Activated CD8-positive, alpha-beta T cell treated with anti-CD3 and anti-CD28 coated beads, Interleukin-2, amount 10 ng/mL, durations not matched to agents 7 days and 5 days (primary cell): ENCODE measurements around the gene BPTF. TPM values are rescaled to one million over a fixed set of nuclear protein-coding genes. Genes with fewer than 3 reads are reported as not detected.
"Not testable (repeated sequence)": the region's sequence is repeated elsewhere in the genome, so short reads cannot be mapped to it uniquely, and the experiment has no call there.

Experiments used
- ATAC-seq: fragments of 150-1000 bp; cut with Tn5 transposase; one replicate; pipeline ENCODE4 v1.10.0; 2021; ENCODE audit warnings: moderate library complexity
- CTCF ChIA-PET: fragments of 350-600 bp; sonication (Branson Sonifier 250); formaldehyde crosslinking; loops from one replicate; lab custom pipeline; 2021; ENCODE audit warnings: antibody characterized with exemption; lab: Charles Lee
- POLR2A ChIA-PET: fragments of 350-600 bp; sonication (Branson Sonifier 250); formaldehyde crosslinking; loops from one replicate; lab custom pipeline; 2021; ENCODE audit warnings: antibody characterized with exemption; lab: Charles Lee
- DNase-seq: peaks from one replicate; pipeline ENCODE4 v3.0.0-alpha.2; 2020
- H3K27ac Mint-ChIP-seq: one replicate; pipeline ENCODE4 v1.8.0; 2021; ENCODE audit warnings: mild to moderate bottlenecking, mixed read lengths
- H3K27me3 Mint-ChIP-seq: one replicate; pipeline ENCODE4 v1.8.0; 2021; ENCODE audit warnings: low read depth, mixed read lengths
- H3K36me3 Mint-ChIP-seq: one replicate; pipeline ENCODE4 v1.8.0; 2021; ENCODE audit warnings: low read depth, mixed read lengths
- H3K4me1 Mint-ChIP-seq: one replicate; pipeline ENCODE4 v1.8.0; 2021; ENCODE audit warnings: low read depth, mixed read lengths
- H3K4me3 Mint-ChIP-seq: one replicate; pipeline ENCODE4 v1.8.0; 2021; ENCODE audit warnings: mild to moderate bottlenecking, mixed read lengths
- H3K9me3 Mint-ChIP-seq: one replicate; pipeline ENCODE4 v1.8.0; 2022; ENCODE audit warnings: mixed read lengths; ENCODE audit not compliant: insufficient read depth
- total RNA-seq, 2 experiments: library from RNA; stranded (reverse); gene quantifications; one replicate each; pipeline ENCODE4 v1.2.3, GENCODE V29; 2021

The BPTF gene
- 10 to 100 TPM; 85.9 to 87.0 TPM for total RNA-seq

GRCh38 chr17:67824735-67825626 lies at the start of gene BPTF:
Gene BPTF (plus strand): TSS chr17:67825503. CDS start chr17:67825725, 222 bp downstream.
- H3K27ac Mint-ChIP-seq = peak within 1 kb of the TSS; percentile 99
- peaks cover 26% of the 10 kb centered on the region for H3K4me1 Mint-ChIP-seq
- peak within 1 kb of the TSS; percentile 93 for H3K4me3 Mint-ChIP-seq
- ChIA-PET CTCF (interaction anchor here (0.7 to 2.3 kb wide), 10 partner anchors 20 to 472 kb away, joined by 3 to 6 read pairs (median 4); partner anchors contain the start of gene NOL11), POLR2A (interaction anchor here (0.6 to 1.8 kb wide), 6 partner anchors 28 to 107 kb away, joined by 3 to 11 read pairs (median 4); partner anchors contain the start of gene NOL11)
- peaks cover 13% of the 10 kb centered on the region for H3K27me3 Mint-ChIP-seq
- DNase-seq = peak; percentile 95
- peak; percentile 89 for ATAC-seq
- no peaks in the 10 kb centered on the region for H3K9me3 Mint-ChIP-seq
- H3K36me3 Mint-ChIP-seq = peaks cover 23% of the 10 kb centered on the region

- Mint-ChIP-seq H3K4me3 (no peak overlapping the region), H3K27me3 (peaks cover 2% of the 10 kb centered on the region), H3K27ac (no peak overlapping the region), H3K4me1 (no peaks in the 10 kb centered on the region), H3K9me3 (no peaks in the 10 kb centered on the region), H3K36me3 (no peaks in the 10 kb centered on the region)
- ChIA-PET POLR2A (no interaction called here), CTCF (interaction anchor here (0.6 to 1.0 kb wide), 2 partner anchors 10 to 404 kb away, joined by 3 to 4 read pairs; no protein-coding TSS in a partner anchor)
- DNase-seq (no peak), ATAC-seq (peak; percentile 51)
These were observed 46.1 kb upstream of the BPTF start for GRCh38 chr17:67779098-67779672.

- peaks cover 17% of the 10 kb centered on the region for H3K27me3 Mint-ChIP-seq
- ChIA-PET POLR2A (no interaction called here), CTCF (no interaction called here)
- H3K9me3 Mint-ChIP-seq = no peaks in the 10 kb centered on the region
- H3K4me3 Mint-ChIP-seq = no peak overlapping the region
- DNase-seq = no peak
- no peaks in the 10 kb centered on the region for H3K36me3 Mint-ChIP-seq
- no peak overlapping the region for H3K27ac Mint-ChIP-seq
- peaks cover 2% of the 10 kb centered on the region for H3K4me1 Mint-ChIP-seq
- ATAC-seq = no peak
These were observed 40.8 kb upstream of the BPTF start for GRCh38 chr17:67784364-67785121.

GRCh38 chr17:67785122-67785477 lies 40.2 kb upstream of the BPTF start:
- ATAC-seq (no peak), DNase-seq (no peak)
- peaks cover 2% of the 10 kb centered on the region for H3K4me1 Mint-ChIP-seq
- H3K36me3 Mint-ChIP-seq = no peaks in the 10 kb centered on the region
- no peaks in the 10 kb centered on the region for H3K9me3 Mint-ChIP-seq
- ChIA-PET CTCF (no interaction called here), POLR2A (no interaction called here)
- no peak overlapping the region for H3K4me3 Mint-ChIP-seq
- no peak overlapping the region for H3K27ac Mint-ChIP-seq
- H3K27me3 Mint-ChIP-seq = peaks cover 17% of the 10 kb centered on the region

- Mint-ChIP-seq H3K4me3 (no peak overlapping the region), H3K36me3 (no peaks in the 10 kb centered on the region), H3K9me3 (no peaks in the 10 kb centered on the region), H3K27ac (no peak overlapping the region), H3K4me1 (peaks cover 2% of the 10 kb centered on the region), H3K27me3 (peaks cover 17% of the 10 kb centered on the region)
- ChIA-PET CTCF (no interaction called here), POLR2A (no interaction called here)
- no peak for DNase-seq
- no peak for ATAC-seq
These were observed 39.8 kb upstream of the BPTF start for GRCh38 chr17:67785504-67785903.

GRCh38 chr17:67800495-67800928 lies 24.8 kb upstream of the BPTF start:
- Mint-ChIP-seq H3K36me3 (no peaks in the 10 kb centered on the region), H3K27ac (no peak overlapping the region), H3K4me1 (peaks cover 2% of the 10 kb centered on the region), H3K9me3 (no peaks in the 10 kb centered on the region), H3K4me3 (no peak overlapping the region), H3K27me3 (peaks cover 6% of the 10 kb centered on the region)
- CTCF ChIA-PET = interaction anchor here (0.7 to 1.3 kb wide), 2 partner anchors 43 to 425 kb away, joined by 3 read pairs; no protein-coding TSS in a partner anchor
- ATAC-seq (peak; percentile 75), DNase-seq (peak; percentile 65)
- POLR2A ChIA-PET = no interaction called here

GRCh38 chr17:67801626-67802175 lies 23.6 kb upstream of the BPTF start:
- H3K4me1 Mint-ChIP-seq = peaks cover 2% of the 10 kb centered on the region

GRCh38 chr17:67810464-67810863 lies 14.8 kb upstream of the BPTF start:
- H3K4me1 Mint-ChIP-seq = no peaks in the 10 kb centered on the region
- H3K27me3 Mint-ChIP-seq = peaks cover 6% of the 10 kb centered on the region
- CTCF ChIA-PET = no interaction called here
- H3K9me3 Mint-ChIP-seq = no peaks in the 10 kb centered on the region
- DNase-seq (no peak), ATAC-seq (no peak)
- POLR2A ChIA-PET = no interaction called here
- H3K36me3 Mint-ChIP-seq = no peaks in the 10 kb centered on the region
- no peak overlapping the region for H3K27ac Mint-ChIP-seq
- H3K4me3 Mint-ChIP-seq = no peak overlapping the region

More at GRCh38 chr17:67801626-67802175, 23.6 kb upstream of the BPTF start:
- ChIA-PET CTCF (interaction anchor here (1.0 kb wide), 1 partner anchor 22 kb away, joined by 3 read pairs; no protein-coding TSS in a partner anchor), POLR2A (no interaction called here)
- H3K27me3 Mint-ChIP-seq = peaks cover 6% of the 10 kb centered on the region
- H3K36me3 Mint-ChIP-seq = no peaks in the 10 kb centered on the region
- DNase-seq = no peak
- H3K9me3 Mint-ChIP-seq = no peaks in the 10 kb centered on the region
- H3K4me3 Mint-ChIP-seq = no peak overlapping the region
- no peak overlapping the region for H3K27ac Mint-ChIP-seq
- no peak for ATAC-seq

GRCh38 chr17:67812380-67812779 lies 12.9 kb upstream of the BPTF start:
- DNase-seq, H3K4me3 Mint-ChIP-seq, H3K4me1 Mint-ChIP-seq, ATAC-seq, CTCF ChIA-PET, H3K9me3 Mint-ChIP-seq, H3K27ac Mint-ChIP-seq, POLR2A ChIA-PET, H3K36me3 Mint-ChIP-seq: not testable (repeated sequence)
- H3K27me3 Mint-ChIP-seq = peaks cover 10% of the 10 kb centered on the region

- Mint-ChIP-seq H3K36me3 (no peaks in the 10 kb centered on the region), H3K27ac (no peak overlapping the region), H3K4me3 (no peak overlapping the region), H3K9me3 (no peaks in the 10 kb centered on the region), H3K4me1 (no peaks in the 10 kb centered on the region), H3K27me3 (peaks cover 10% of the 10 kb centered on the region)
- ATAC-seq (no peak), DNase-seq (no peak)
- ChIA-PET CTCF (no interaction called here), POLR2A (no interaction called here)
These were observed 11.5 kb upstream of the BPTF start for GRCh38 chr17:67813803-67814180.
